Smooth muscle cell (in vitro differentiated cells): Measurements from ENCODE around the gene ZFPL1. TPM values are rescaled to one million over a fixed set of nuclear protein-coding genes. Genes with fewer than 3 reads are reported as not detected.

Experiments
- DNase-seq: peaks from one replicate; lab custom pipeline; 2025; ENCODE audit not compliant: unreplicated experiment; lab: John Stamatoyannopoulos, UW
- H2AFZ ChIP-seq: fragments of 200-600 bp; sonication (generic); 2 replicates; pipeline ENCODE4 v1.6.0; 2016; ENCODE audit warnings: antibody characterized with exemption, low read depth, mild to moderate bottlenecking
- H3F3A ChIP-seq: fragments of 200-600 bp; sonication (generic); 2 replicates; pipeline ENCODE4 v1.6.0; 2017; ENCODE audit warnings: antibody characterized with exemption, low read depth
- H3K27ac ChIP-seq: fragments of 200-600 bp; sonication (generic); 2 replicates; pipeline ENCODE4 v1.5.1; 2016; ENCODE audit warnings: low read depth, mild to moderate bottlenecking
- H3K27me3 ChIP-seq: fragments of 200-600 bp; sonication (generic); 2 replicates; pipeline ENCODE4 v1.6.1; 2016; ENCODE audit warnings: low read depth, mild to moderate bottlenecking
- H3K36me3 ChIP-seq: fragments of 200-600 bp; sonication (generic); 2 replicates; pipeline ENCODE4 v1.5.1; 2016; ENCODE audit warnings: low read depth
- H3K4me1 ChIP-seq: fragments of 200-600 bp; sonication (generic); 2 replicates; pipeline ENCODE4 v1.5.1; 2016; ENCODE audit warnings: low read depth
- H3K4me2 ChIP-seq: fragments of 200-600 bp; sonication (generic); 2 replicates; pipeline ENCODE4 v1.6.0; 2016; ENCODE audit warnings: mild to moderate bottlenecking
- H3K4me3 ChIP-seq: fragments of 200-600 bp; sonication (generic); 2 replicates; pipeline ENCODE4 v1.5.1; 2016; ENCODE audit warnings: mild to moderate bottlenecking
- H3K79me2 ChIP-seq: fragments of 200-600 bp; sonication (generic); 2 replicates; pipeline ENCODE4 v1.6.0; 2016; ENCODE audit warnings: low read depth, mild to moderate bottlenecking
- H3K9ac ChIP-seq: fragments of 200-600 bp; sonication (generic); 2 replicates; pipeline ENCODE4 v1.6.0; 2016; ENCODE audit warnings: low read depth
- H3K9me3 ChIP-seq: fragments of 200-600 bp; sonication (generic); replicated peaks from 2 replicates; pipeline ENCODE4 v1.5.1; 2016; ENCODE audit warnings: low read depth
- H4K20me1 ChIP-seq: fragments of 200-600 bp; sonication (generic); 2 replicates; pipeline ENCODE4 v1.6.0; 2016; ENCODE audit warnings: low read depth
- CTCF ChIP-seq: fragments of 200-600 bp; sonication (generic); IDR thresholded peaks from 2 replicates; pipeline ENCODE4 v1.5.1; 2017; ENCODE audit warnings: borderline replicate concordance, mild to moderate bottlenecking, antibody characterized with exemption; ENCODE audit not compliant: insufficient read depth, poor library complexity, severe bottlenecking
- WGBS: methylation state at CpG from one replicate; pipeline ENCODE4 v1.1.7; 2016; ENCODE audit warnings: low lambda C conversion rate; 5-methylcytosine and 5-hydroxymethylcytosine counted together
- polyA plus RNA-seq: library from polyadenylated mRNA; unstranded; fragments of >200 nt; fragmentation: Nextera tagmentation; extraction: Ambion mirVana; gene quantifications from 2 replicates; pipeline ENCODE4 v1.2.1, GENCODE V29; 2016
- total RNA-seq: library from RNA; depleted of rRNA; stranded (reverse); fragments of >200 nt; gene quantifications from 2 replicates; pipeline ENCODE4 v1.2.3, GENCODE V29; 2014

ZFPL1 gene
- total and polyA plus RNA-seq, 2 experiments from 2014 or later, result 87.1 to 91.0 TPM

GRCh38 chr11:65134240-65134951 lies 50.4 kb downstream of the ZFPL1 start, which contains the start of gene SYVN1:
TSS of gene SYVN1 (minus strand) at chr11:65134519. CDS start at chr11:65133601, 918 bp downstream.
- Histone ChIP-seq H3K4me2 (peak within 1 kb of the TSS; percentile 83), H3K27ac (peak within 1 kb of the TSS; percentile 93), H3K9me3 (no peaks in the 10 kb centered on the region), H3K27me3 (no peaks in the 10 kb centered on the region), H3K4me1 (peaks cover 5% of the 10 kb centered on the region), H4K20me1 (peaks cover 26% of the 10 kb centered on the region), H3K79me2 (peaks cover 18% of the 10 kb centered on the region), H3K36me3 (no peaks in the 10 kb centered on the region), H3K4me3 (peak within 1 kb of the TSS; percentile 65), H2AFZ (peak within 1 kb of the TSS; percentile 12), H3K9ac (peak within 1 kb of the TSS; percentile 93), H3F3A (peaks cover under 1% of the 10 kb centered on the region)
- 1% methylated on average over 55 of the region's 60 CpGs for WGBS
- TF ChIP-seq CTCF, result no peak
- peak; percentile 66 for DNase-seq

GRCh38 chr11:65134952-65135632 lies 51.1 kb downstream of the ZFPL1 start:
- DNase-seq, result no peak
- Histone ChIP-seq H3F3A (no peaks in the 10 kb centered on the region), H4K20me1 (peaks cover 26% of the 10 kb centered on the region), H3K36me3 (no peaks in the 10 kb centered on the region), H3K9ac (peak overlapping the region; percentile 93), H3K27ac (peak overlapping the region; percentile 93), H3K4me1 (peaks cover 5% of the 10 kb centered on the region), H3K79me2 (peaks cover 18% of the 10 kb centered on the region), H2AFZ (peak overlapping the region; percentile 12), H3K4me3 (peak overlapping the region; percentile 65), H3K9me3 (no peaks in the 10 kb centered on the region), H3K4me2 (peak overlapping the region; percentile 83), H3K27me3 (peaks cover 4% of the 10 kb centered on the region)
- WGBS, result 7% methylated on average over 24 of the region's 24 CpGs
- TF ChIP-seq CTCF, result no peak

DNA sequence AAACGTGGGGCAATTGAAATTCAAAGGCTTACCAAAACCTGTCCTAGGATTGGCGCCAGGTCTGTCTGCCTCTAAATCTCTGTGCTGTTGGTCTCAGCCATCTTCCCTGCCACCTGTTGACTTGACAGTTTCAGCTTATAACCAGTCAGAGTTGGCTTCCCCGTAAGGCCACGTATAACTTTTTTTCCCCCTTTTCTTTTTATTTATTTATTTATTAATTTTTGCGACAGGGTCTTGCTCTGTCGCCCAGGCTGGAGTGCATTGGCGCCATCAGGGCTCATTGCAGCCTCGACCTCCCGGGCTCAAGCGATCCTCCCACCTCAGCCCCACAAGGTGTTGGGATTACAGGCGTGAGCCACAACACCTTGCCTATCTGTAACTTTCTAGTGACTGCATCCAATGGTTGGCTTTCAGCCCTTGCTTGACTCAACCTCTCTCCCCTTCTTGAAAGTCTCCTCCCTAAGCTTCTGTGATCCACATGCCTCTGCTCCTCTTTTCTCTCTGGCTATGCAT lies 51.7 kb downstream of the ZFPL1 start:
- Histone ChIP-seq H3K4me1 (peaks cover 5% of the 10 kb centered on the region), H3K27ac (peak overlapping the region; percentile 93), H3K79me2 (peaks cover 18% of the 10 kb centered on the region), H3F3A (no peaks in the 10 kb centered on the region), H3K9me3 (no peaks in the 10 kb centered on the region), H4K20me1 (peaks cover 26% of the 10 kb centered on the region), H3K9ac (peak overlapping the region; percentile 93), H3K4me3 (peak overlapping the region; percentile 65), H3K4me2 (peak overlapping the region; percentile 83), H2AFZ (no peak overlapping the region), H3K36me3 (no peaks in the 10 kb centered on the region), H3K27me3 (peaks cover 10% of the 10 kb centered on the region)
- 66% methylated on average over 11 of the region's 11 CpGs for WGBS
- no peak for DNase-seq
- no peak for TF ChIP-seq CTCF
